Measurements from ENCODE around the gene NAT8. TPM values are rescaled to one million over a fixed set of nuclear protein-coding genes. Genes with fewer than 3 reads are reported as not detected.
"Not testable (repeated sequence)": the region's sequence is repeated elsewhere in the genome, so short reads cannot be mapped to it uniquely, and the experiment has no call there.

NAT8 gene
- total and polyA plus RNA-seq, 11 donors: not detected

DNA sequence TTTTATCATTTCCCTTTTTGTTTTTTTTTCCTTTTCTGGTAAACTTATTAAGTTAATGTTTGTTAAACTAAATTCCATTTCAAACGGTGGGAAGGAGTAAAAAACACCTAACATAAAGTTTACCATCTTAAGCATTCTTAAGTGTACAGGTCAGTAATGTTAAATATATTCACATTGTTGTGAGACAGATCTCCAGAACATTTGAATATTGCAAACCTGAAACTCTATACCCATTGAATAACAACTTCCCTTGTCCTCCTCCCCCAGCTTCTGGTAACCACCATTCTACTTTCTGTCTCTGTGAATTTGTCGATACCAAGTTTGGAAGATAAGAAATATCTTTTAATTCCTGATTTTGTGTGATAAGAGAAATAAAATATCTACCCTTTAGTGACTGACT is 12.0 kb upstream of the NAT8 start:
- WGBS, 4 donors: 51 to 66% (median 57%) methylated on average over 2 of the region's 2 CpGs
- H3K36me3 ChIP-seq: no peaks in the 10 kb centered on the region
- H3K4me1 ChIP-seq: no peaks in the 10 kb centered on the region
- no peak for TF ChIP-seq POLR2A (IDR thresholded peaks at IDR 0.05)
- TF ChIP-seq, protein P1, sequence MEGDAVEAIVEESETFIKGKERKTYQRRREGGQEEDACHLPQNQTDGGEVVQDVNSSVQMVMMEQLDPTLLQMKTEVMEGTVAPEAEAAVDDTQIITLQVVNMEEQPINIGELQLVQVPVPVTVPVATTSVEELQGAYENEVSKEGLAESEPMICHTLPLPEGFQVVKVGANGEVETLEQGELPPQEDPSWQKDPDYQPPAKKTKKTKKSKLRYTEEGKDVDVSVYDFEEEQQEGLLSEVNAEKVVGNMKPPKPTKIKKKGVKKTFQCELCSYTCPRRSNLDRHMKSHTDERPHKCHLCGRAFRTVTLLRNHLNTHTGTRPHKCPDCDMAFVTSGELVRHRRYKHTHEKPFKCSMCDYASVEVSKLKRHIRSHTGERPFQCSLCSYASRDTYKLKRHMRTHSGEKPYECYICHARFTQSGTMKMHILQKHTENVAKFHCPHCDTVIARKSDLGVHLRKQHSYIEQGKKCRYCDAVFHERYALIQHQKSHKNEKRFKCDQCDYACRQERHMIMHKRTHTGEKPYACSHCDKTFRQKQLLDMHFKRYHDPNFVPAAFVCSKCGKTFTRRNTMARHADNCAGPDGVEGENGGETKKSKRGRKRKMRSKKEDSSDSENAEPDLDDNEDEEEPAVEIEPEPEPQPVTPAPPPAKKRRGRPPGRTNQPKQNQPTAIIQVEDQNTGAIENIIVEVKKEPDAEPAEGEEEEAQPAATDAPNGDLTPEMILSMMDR (IDR thresholded peaks at IDR 0.05): no peak
- no peaks in the 10 kb centered on the region for H3K27me3 ChIP-seq
- no peak overlapping the region for H3K27ac ChIP-seq
- no peak overlapping the region for H3K4me3 ChIP-seq
- H3K9me3 ChIP-seq: no peaks in the 10 kb centered on the region
- ATAC-seq: no peak
- no peak for DNase-seq
- intact Hi-C loops (cut with DNase I): no loop called here

DNA sequence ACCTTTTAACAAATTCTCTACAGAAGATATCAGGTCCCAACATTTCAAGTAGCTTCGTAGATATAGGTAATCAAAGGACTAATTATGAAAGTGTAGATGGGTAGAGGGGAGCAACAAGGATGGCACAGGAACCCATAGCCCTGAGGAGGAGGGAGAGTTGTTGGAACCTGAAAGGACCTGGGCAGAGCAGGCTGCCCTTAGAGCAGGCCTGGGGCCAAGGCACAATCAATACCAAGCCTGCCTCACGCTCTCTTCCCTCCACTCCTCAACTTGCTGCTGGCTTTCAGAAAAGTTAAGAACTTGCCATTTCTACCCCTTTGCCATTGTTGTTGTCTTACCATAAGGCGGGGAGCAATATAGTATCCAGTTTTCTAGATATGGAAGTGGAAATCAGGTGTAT is 10.1 kb upstream of the NAT8 start:
- Histone ChIP-seq H3K4me1 (no peaks in the 10 kb centered on the region), H3K27ac (no peak overlapping the region), H3K27me3 (no peaks in the 10 kb centered on the region), H3K36me3 (no peaks in the 10 kb centered on the region), H3K4me3 (no peak overlapping the region), H3K9me3 (no peaks in the 10 kb centered on the region)
- intact Hi-C loops (cut with DNase I): no loop called here
- ATAC-seq (no peak), DNase-seq (no peak)
- WGBS, 4 donors: 91 to 97% (median 95%) methylated on average over 2 to 3 of the region's 3 CpGs
- TF ChIP-seq, protein P1 (IDR thresholded peaks at IDR 0.05): no peak
- no peak for TF ChIP-seq POLR2A (IDR thresholded peaks at IDR 0.05)

DNA sequence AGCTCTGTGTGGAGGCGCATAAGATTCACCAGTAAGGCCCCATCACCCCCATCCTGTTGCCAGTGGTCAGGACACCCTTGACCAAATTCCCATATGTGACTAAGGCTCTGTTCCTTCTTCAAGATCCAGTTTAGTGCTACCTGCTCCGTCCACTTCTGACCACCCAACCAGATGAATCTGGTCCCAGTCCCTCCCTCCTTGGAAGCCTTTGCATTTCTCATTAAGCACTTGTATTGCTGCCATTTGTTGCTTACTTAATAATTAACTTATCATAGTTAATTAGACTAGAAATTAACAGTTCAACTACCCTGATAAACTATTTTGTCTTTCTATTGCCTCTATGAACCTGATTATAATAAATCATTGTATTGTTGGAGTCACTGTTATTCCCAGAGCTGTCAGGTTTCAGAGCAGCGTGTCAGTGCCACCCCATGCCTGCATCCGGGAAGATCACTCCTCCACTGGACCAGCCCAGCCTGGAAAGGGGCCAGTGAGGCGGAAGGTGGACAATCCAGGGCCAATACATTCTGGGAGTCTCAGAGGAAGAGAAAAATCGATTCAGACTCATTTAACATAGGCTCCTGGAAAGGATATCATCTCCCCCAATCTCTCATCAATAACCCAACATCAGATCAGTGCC is 9.5 kb upstream of the NAT8 start:
- intact Hi-C loops (cut with DNase I): no loop called here
- 59 to 68% (median 63%) methylated on average over 5 to 6 of the region's 6 CpGs for WGBS, 4 donors
- H3K36me3 ChIP-seq: no peaks in the 10 kb centered on the region
- no peak overlapping the region for H3K27ac ChIP-seq
- H3K9me3 ChIP-seq: no peaks in the 10 kb centered on the region
- DNase-seq (no peak), ATAC-seq (no peak)
- TF ChIP-seq POLR2A (IDR thresholded peaks at IDR 0.05): no peak
- TF ChIP-seq, protein P1 (IDR thresholded peaks at IDR 0.05): no peak
- H3K27me3 ChIP-seq: no peaks in the 10 kb centered on the region
- H3K4me1 ChIP-seq: no peaks in the 10 kb centered on the region
- no peak overlapping the region for H3K4me3 ChIP-seq

DNA sequence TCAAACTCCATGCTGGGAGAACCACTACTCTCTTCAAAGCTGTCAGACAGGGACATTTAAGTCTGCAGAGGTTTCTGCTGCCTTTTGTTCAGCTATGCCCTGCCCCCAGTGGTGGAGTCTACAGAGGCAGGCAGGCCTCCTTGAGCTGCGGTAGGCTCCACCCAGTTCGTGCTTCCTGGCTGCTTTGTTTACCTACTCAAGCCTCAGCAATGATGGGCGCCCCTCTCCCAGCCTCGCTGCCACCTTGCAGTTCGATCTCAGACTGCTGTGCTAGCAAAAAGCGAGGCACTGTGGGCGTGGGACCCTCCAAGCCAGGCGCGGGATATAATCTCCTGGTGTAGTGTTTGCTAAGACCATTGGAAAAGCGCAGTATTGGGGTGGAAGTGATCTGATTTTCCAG is 5.5 kb upstream of the NAT8 start:
- H3K4me1 ChIP-seq; H3K27ac ChIP-seq; H3K4me3 ChIP-seq; H3K36me3 ChIP-seq; intact Hi-C loops (cut with DNase I); DNase-seq; ATAC-seq; H3K9me3 ChIP-seq; H3K27me3 ChIP-seq: not testable (repeated sequence)
- 84 to 93% (median 91%) methylated on average over 10 of the region's 10 CpGs for WGBS, 4 donors

DNA sequence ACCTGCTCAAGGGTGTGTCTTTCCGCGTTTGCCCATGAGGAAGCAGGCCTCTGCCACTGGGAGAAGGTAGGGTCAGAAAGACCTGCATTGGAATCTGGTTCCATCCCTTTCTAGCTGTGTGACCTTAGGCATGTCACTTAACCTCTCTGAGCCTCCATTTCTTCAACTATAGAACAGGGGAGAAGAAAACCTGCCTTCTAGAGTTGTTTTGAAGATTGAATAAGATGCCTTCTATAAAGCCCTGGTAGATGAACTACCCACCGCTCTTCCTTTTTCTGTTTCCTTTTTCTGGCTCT is 507 bp downstream of the NAT8 start:
- TF ChIP-seq, protein P1 (IDR thresholded peaks at IDR 0.05): no peak
- TF ChIP-seq POLR2A (IDR thresholded peaks at IDR 0.05): no peak
- no peaks in the 10 kb centered on the region for H3K9me3 ChIP-seq
- no peaks in the 10 kb centered on the region for H3K4me1 ChIP-seq
- H3K4me3 ChIP-seq: no peak overlapping the region
- 80 to 89% (median 86%) methylated on average over 3 of the region's 3 CpGs for WGBS, 4 donors
- H3K27ac ChIP-seq: no peak overlapping the region
- DNase-seq (no peak), ATAC-seq (no peak)
- intact Hi-C loops (cut with DNase I): no loop called here
- no peaks in the 10 kb centered on the region for H3K27me3 ChIP-seq
- no peaks in the 10 kb centered on the region for H3K36me3 ChIP-seq
